HTR-8/SVneo (cell line): ENCODE data around the gene ANP32A.

ENCODE experiments used
- DNase-seq: peaks from one replicate; pipeline ENCODE4 v3.0.0; 2011; ENCODE audit warnings: low spot score, mixed read lengths; ENCODE audit not compliant: insufficient read length
- FAIRE-seq: peaks from 2 replicates; lab custom pipeline; 2011; peaks lifted over from hg19 to GRCh38; lab: Jason Lieb, UNC

The ANP32A gene

DNA sequence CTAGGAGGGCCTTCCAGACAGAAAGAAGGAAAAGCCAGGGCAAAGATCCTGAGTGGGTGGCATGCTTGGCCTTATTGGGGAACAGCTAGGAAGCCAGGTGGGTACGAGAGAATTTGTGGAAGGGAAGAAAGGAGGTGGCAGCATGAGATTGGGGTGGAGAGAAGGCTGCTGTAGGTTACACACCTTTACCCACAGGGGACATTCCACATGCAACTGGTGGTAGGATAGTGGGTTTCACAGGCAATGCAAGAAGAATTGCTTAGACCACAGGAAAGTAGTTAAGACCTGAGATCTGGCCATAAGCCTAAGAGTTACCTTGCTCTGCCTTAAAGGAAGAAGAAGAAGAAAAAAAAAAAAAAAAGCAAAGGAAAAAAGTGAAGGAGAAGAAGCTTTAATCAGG lies 19.8 kb downstream of the ANP32A start:
- no peak for FAIRE-seq
- no peak for DNase-seq

DNA sequence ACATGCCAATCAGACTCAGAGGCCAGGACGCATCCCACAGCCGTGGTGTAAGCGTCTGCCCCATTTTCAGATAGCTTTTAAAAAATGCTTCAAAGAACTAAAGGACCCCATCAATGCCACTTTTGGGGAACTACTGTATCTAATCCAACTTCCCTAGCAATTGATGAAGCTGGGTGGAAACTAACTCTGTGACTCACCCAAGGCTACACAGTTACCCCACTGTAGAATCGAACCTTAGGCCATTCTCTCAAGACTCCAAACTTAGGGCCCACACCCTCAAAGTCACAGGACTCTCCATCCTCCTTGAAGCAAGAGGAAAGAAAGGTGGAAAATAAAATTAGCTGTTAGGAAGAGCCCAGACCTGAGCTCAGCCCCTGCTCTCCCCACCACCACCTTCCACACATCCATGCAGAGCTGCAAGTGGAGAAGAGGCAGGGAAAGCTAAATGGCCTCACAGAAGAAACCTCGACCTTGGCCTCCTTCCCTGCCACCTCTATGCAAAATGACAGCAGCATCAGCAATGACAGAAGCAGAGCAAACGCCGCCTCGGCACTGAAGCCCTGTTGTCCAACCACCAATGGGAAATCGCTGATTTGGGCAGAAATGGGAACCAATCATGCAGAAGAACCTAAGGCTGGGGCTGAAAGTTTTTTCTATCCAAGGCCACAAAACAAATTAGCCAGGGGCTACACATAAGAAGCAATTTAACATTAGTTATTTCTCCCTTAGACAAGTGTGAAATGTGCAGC lies 22.2 kb downstream of the ANP32A start:
- no peak for DNase-seq
- FAIRE-seq = no peak

DNA sequence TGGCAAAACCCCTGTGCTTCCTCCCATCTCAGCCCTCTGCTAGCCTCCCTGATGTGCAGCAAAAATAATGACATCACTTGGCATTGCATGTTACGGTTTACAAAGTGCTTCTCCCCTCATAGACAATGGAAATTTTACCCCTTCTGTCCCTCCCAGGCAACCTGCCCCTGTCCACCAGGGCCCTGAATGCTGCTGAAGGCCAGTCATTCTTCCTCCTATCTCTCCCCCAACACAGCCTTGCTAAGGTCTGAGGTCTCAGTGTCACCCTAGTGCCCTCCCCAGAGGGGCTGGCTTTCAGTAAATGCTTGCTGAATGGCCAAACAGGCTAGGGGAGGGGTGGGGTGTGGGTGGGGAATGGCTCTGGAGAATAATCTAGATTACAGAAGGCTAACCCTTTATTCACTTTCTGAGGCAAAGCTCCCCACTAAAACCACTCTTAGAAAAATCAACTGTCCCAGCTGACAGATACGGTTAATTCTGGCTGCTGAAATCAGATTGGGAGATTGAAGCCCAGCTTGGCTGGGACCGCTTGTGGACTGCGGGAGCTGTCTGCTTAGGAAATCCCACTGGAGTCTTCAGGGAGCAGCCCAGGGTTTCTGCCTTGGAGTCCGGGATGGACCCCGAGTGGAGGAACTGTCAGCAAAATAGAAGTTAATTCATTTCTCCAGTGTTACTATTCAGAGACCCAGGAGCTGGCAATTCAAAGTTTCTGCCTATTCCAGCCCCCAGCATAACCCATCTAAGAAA lies 22.9 kb downstream of the ANP32A start:
- FAIRE-seq (no peak), DNase-seq (no peak)

DNA sequence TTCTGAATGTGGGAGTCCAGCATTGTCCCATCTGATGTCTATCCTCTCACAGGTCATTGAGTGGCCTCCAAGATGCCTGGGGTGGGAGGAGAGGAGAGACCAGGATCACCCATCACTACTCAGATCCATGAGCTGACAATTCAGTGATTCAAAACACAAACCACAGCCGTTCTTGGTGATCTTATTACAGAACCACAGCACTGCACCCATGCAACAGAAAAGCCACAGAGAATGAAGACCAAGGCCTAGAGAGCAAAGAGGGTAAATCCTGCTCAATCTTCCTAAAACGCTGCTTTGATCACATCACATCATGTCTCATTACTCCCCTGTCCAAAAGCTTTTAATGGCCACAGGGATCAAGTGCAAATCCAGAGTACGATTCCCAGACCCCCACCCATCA lies 23.5 kb downstream of the ANP32A start:
- no peak for DNase-seq
- FAIRE-seq = no peak

DNA sequence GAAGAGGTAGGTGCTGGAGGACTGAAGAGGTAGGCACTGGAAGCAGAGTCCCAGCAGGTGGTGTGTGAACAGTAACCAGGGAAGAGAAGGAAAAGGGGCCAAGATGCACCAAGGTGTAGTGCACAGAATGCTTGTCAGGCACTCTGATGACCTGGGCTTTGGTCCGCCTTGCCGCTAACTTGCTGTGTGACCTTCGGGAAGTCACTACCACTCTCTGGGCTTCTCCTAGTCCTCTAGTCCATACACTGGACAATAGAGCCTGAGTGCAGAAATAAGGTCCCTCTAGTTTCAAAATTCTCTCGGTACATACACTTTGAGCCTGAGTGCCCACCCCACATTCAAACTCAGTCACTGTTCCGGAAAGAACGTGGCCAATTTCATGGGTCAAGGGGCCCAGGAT lies 24.1 kb downstream of the ANP32A start:
- no peak for DNase-seq
- FAIRE-seq = no peak

DNA sequence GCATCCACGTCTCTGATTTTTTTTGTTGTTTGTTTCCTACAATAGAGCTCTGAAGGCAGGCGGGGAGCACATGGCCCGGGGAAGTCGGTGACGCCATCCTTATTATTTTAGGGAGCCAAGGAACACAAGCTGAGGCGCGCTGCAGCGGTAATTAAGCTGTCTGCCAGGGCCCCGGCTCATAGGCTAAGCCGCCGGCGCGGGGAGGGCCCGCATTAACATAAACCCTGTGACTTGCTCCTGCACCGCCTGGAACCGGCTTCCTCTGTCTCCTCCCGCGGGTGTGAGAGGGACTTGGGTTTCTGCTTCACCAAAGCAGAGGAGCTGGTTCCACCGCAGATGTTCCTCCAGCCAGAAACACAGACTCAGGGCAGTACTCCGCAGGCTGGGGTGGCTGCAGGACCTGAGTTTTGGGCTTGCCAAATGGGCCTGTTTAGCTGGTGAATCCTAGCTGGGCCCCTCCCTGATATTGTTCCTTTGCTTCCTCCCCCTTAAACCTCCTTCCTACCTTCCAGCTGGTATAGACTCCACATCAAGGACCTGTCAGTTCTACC lies 25.3 kb downstream of the ANP32A start:
- DNase-seq = no peak
- FAIRE-seq = no peak

DNA sequence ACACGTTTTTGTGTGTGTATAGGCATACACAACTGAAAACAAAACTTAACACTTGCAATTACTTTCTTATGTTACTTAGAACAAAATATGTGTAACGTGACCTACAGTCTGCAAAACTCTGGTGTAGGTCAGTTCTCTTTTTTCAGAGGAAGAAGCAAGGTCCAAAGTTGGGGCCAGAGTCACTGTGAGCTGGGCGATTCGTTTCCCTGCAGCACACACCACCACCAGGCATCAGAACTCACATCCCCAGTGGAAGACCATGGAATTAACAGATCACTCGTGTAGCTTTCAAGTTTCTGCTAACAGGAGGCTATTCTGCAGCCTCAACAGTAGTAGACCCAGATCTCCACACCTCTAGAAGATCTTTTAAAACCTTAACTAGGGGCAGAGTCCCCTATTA lies 25.8 kb downstream of the ANP32A start:
- DNase-seq = no peak
- FAIRE-seq = no peak

DNA sequence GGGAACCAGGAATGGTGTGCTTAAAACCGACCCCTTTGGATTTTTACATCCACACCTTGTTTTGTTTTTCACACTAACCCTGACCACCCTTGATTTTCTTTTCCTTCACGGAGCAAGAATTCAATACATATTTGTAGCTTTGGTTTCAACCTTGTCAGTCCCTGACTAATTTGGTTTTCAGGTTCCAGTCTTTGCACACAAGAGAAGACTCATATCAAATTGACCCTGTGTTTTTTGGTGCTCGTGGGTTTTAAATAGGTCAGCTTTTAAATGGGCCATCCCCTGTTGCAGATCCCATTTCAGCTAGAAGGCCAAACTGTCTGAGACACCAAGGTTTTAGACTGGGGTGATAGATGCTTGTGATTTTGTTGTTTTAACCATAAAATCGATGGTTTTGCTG lies 26.4 kb downstream of the ANP32A start:
- DNase-seq (no peak), FAIRE-seq (no peak)

DNA sequence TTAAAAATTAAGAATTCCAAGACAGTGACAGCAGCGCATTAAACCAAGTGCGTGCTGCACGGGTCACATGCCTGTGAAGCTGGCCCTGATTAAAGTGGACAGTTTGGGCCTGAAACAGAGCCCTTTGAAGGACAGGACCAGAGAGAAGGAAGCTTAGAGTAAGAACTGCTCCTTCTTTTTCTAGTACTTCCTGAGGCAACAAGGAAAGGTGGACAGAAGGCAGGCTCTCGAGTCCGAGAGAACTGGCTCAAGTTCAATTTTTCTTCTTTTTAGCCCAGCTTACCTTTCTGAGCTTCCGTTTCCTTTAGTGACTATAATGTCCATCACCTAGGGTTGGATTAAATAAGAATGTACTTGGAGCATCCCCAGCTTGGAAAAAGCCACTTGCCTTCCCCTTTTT lies 26.9 kb downstream of the ANP32A start:
- no peak for FAIRE-seq
- DNase-seq = no peak

DNA sequence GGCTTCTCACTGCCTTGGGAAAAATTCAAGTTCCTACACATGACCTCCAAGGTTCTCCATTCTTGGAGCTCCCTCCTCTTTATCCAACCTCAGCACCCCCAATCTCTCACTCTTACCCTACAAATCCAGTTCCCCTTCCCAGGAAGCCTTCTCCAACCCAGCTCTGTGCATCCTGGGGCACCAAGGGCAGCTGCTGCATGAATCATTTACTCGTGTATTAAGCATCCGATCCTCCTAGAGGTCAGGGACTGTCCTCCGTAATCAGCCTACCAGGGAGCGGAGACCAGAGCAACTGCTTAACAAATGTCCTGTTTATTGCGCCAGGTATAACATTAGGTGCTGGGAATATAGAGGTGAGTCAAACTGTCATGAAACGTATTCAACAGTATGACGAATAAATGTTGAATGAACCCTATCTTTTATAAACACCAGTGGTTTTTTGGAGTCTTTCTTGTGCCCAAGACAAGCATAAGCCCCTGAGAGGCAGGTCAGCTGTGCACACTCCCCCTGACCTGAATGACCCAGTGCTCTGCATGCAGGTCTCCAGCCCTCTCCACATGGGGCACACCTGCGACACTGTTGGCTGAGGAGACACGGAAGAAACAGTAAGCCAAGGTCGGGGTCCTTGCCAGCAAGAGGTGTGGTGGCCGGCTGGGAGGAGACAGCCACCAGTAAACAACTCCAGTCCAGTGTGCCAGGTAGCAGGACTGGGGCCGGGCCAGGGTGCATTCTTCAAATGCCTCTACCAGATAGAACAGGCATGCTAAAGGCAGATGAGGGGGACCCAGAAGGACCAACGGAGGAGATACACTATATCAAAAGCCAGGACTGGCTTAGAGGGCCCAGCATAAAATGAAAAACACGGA lies 27.6 kb downstream of the ANP32A start:
- FAIRE-seq (no peak), DNase-seq (no peak)

DNA sequence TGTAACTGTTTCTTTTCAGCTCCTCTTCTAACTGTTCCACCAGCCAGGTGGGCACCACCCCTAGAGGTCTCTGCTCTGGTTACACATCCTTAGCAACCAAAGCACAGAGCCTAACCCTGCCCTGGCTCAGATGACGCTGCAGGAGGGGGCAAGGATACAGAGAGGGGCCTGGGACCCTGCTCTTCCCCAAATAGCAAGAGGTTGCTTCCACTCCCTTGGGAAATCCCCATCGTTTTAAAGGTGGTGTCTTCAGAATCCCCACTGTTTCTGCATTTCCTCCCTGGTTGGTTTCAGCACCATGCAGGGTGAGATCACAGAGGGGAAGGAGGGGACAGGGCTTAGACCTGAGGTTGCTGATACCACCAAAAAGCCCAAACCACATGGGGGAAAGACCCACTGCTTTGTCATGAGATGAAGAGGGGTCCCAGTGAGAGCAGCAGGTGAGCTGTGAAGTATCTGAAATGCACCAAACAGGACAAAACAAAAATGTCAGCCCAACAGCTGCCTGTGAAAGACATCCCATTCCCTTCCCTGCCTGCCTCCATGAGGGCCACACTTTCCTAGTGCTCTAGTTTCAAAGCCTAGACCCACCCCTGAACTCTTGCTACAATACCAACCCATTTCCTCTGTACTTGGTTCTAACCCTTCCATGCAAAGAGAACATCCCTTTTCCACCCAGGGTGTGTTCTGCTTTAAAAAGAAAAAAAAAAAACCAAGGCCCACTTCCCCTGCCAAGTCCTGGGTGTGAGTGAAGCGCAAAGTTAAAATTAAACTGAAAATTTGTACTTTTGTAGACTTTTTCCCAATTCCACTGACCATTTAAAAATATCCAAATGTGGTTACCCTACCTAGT lies 29.0 kb downstream of the ANP32A start:
- DNase-seq = no peak

DNA sequence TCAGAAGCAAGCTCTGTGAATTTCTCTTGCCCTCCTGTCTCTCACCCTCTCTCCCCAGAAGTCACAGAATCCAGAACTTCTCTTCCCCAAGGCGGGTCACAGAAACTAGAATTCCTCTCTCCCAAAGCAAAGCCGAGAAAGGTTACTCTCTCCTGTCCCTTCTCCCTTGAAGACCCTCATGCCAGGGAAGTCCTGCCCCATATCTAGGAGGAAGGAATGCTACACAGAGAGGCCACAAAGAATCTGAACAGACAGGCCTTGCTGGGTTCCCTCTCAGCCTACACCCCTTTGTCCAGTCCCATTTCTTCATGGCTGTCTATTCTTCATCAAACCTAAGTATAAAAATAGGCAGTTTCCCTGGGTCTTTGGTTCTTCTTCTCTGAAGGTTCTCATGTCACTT lies 29.8 kb downstream of the ANP32A start:
- no peak for FAIRE-seq
- DNase-seq = no peak

More for the DNA sequence above, 29.0 kb downstream of the ANP32A start:
- no peak for FAIRE-seq

DNA sequence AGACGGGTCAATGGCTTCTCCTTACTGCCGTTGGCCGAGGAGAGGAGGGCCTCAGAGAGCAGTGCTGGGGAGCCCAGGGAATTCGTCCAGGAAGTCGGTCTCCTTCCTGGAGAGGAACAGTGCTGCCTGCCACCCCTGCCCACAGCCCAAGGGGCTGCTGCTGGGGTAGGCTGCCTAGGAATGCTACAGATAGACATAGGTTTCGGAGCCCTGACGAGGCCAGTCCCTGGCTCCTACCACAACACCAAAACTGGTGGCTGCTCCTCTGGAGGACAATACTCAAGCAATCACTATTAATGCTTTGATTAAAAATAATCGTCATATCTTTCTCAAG lies 30.5 kb downstream of the ANP32A start:
- DNase-seq (no peak), FAIRE-seq (no peak)

DNA sequence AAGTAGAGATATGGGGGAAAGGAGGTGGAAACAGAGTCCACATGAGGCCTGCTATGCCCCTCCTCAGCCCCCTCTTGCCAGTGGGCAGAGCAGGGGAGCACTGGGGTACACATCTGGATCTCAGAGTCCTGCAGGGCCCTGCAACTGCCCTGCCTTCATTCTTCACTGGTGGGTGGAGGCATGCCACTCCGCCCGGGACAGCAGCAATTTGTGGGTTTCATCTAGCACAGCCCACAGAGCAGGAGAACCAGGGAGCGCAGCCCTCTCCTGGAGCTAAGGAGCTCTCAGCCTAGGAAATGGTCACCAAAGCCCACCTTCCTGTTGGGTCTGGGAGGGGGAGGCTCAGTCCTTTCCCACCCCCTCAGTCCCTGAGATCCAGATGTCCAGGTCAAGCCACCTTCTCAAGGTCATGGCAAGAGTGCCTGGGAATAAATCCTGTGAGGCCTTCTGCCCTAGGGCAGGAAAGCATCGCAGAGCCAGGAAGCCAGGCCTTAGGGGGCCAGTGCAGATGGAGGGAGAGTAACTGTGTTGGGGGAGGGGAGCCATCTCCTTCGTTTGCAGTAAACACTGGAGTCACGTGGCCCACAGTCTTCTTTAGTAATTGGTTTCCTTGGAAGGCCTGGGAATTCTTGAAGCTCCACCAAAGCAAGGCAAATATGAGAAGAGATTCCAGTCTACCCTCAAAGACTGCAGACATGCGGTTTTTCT lies 31.0 kb downstream of the ANP32A start:
- no peak for DNase-seq
- FAIRE-seq = no peak

DNA sequence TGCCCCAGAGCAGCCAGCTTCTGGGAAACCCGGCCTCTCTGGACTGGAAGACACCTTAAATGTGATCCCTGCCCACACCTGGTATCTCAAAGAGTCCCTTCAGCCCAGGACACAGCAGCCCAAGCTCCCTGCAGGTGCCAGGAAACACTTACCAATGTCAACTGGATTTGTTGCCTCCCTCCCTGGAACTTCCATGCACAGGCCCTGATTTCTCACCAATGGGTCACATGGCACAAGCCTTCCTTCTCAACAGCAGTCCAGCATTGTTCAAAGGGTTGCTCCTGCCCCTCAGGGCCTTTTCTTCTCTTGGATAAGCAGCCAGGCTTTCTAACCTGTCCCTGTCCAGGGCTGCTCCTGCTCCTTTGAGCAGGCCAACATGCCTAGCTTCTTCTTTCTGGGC lies 31.6 kb downstream of the ANP32A start:
- no peak for FAIRE-seq

DNA sequence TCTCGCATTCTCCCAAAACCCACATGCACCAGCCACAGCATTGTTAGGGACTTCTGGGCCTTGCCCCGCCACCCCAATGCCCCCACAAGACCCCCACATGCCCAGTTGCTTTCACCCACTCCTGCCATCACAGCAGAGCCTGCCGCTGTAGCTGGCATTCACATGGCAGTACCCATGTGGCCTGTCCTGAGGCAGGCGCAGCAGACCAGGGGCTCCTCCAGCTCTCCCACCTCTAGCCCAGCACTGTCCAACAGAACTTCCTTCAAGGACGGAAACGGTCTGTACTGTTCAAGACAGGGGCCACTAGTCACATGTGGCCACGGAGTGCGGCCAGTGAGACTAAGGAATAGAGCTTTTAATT lies 32.5 kb downstream of the ANP32A start:
- FAIRE-seq = no peak
- DNase-seq = no peak

More for the DNA sequence above, 31.6 kb downstream of the ANP32A start:
- no peak for DNase-seq

DNA sequence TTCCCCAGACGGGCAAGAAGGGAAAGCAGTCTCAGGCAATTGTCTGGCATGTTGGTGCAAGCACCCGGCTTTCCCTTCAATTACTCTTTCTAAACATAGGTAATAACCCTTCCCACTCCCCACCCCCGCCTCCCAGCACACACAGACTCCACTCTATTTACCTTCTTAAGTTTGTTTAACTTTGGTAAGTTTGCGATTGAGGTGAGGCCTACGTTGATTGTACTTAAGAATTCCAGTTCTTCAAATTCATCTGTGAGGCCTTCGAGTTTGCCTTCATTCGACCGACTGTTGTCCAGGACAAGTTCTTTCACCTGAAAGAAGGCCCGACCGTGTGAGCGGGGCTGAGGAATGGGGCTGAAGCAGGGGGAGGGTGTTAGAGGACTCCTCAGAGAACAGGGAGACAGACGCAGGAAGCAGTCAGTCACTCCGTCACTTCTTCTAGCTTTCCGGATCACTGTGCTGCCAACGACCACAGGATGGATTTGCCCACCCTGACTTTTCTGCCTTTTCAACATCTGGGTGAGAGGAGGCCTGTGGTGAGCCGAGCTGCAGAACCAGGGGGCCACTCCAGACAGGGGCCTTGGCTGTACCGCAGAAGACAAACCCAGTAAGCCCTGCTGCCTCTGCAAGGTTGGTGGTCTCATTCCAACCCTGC lies 33.0 kb downstream of the ANP32A start:
- no peak for FAIRE-seq
- DNase-seq = no peak

DNA sequence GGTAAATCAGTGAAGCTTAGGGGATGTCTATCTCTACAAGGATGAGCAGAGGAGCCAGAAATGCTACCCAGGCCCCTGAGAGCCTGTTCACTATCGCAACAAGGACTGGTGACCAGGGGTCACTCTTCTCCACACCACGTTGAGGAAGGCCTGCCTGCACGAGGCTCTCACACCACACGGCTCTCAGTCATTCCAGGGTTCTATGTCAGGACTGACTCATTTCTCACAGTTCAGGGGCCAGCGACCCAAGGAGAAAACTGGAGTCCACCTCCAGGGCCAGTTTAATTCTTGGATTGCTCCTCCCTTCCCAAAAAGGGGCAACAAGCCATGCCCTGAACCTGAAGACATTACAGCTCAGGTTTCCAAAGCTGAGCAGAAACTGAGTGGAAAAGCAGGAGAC lies 33.9 kb downstream of the ANP32A start:
- FAIRE-seq (no peak), DNase-seq (no peak)

DNA sequence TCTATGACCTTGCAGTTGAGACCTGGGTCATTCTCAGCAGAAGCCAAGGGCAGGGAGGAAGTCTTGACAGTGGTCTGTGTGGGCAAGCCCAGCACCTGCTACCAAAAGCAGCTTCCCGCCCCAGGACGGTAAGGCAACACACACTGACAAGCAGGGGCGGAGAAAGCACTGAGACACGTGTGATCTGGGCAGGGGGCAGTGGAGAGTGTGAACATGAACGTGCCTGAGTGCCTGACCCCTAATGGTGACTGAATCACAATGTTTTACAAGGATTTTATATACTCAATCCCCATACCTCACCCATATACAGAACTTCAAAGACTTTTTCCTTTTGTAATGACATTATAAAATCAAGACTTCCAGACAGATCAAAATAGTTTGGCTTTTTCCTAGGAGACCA lies 35.2 kb downstream of the ANP32A start:
- no peak for FAIRE-seq
- no peak for DNase-seq
